Aorta (tissue), 5 donors: ENCODE data around the gene EPB41L2. TPM values are rescaled to one million over a fixed set of nuclear protein-coding genes. Genes with fewer than 3 reads are reported as not detected.

ENCODE experiments used
- ATAC-seq: fragments of 200-7000 bp; cut with Tn5 transposase; one replicate; pipeline ENCODE4 v1.9.1; 2022; ENCODE audit warnings: moderate library complexity; ENCODE audit not compliant: low FRiP score
- DNase-seq, 2 donors: peaks; one replicate each; pipeline ENCODE4 v3.0.0-alpha.2; 2020
- H3K27ac ChIP-seq, 2 donors: one replicate each; pipeline ENCODE4 v1.5.1; 2013; ENCODE audit warnings: low read length in 2 of 2, mild to moderate bottlenecking in 2 of 2, moderate library complexity in 2 of 2, control low read depth in 1 of 2, inconsistent platforms in 1 of 2, low read depth in 1 of 2
- H3K27me3 ChIP-seq, 2 donors: one replicate each; pipeline ENCODE4 v1.6.1; 2013; ENCODE audit warnings: control low read depth in 1 of 2, low read length in 1 of 2, mild to moderate bottlenecking in 1 of 2, moderate library complexity in 1 of 2; ENCODE audit not compliant: insufficient read depth in 2 of 2, control insufficient read depth in 1 of 2
- H3K36me3 ChIP-seq, 2 donors: one replicate each; pipeline ENCODE4 v1.6.1; 2013; ENCODE audit warnings: control low read depth in 1 of 2, low read length in 1 of 2, mild to moderate bottlenecking in 1 of 2; ENCODE audit not compliant: insufficient read depth in 2 of 2, control insufficient read depth in 1 of 2
- H3K4me1 ChIP-seq, 2 donors: one replicate each; pipeline ENCODE4 v1.6.1; 2013; ENCODE audit warnings: low read length in 2 of 2, control low read depth in 1 of 2, mild to moderate bottlenecking in 1 of 2, moderate library complexity in 1 of 2; ENCODE audit not compliant: insufficient read depth in 2 of 2, control insufficient read depth in 1 of 2
- H3K4me3 ChIP-seq, 2 donors: one replicate each; pipeline ENCODE4 v1.5.1; 2013; ENCODE audit warnings: low read length in 2 of 2, control low read depth in 1 of 2, mild to moderate bottlenecking in 1 of 2
- H3K9me3 ChIP-seq: one replicate; pipeline ENCODE4 v1.6.1; 2013; ENCODE audit warnings: mild to moderate bottlenecking, low read length; ENCODE audit not compliant: control insufficient read depth
- WGBS, 2 donors: extraction: QIAGEN DNeasy Blood & Tissue Kit; methylation state at CpG; one replicate each; pipeline ENCODE4 v1.1.7; 2013; 5-methylcytosine and 5-hydroxymethylcytosine counted together
- intact Hi-C, 2 donors: fragments of 100-400 bp; cut with DNase I; formaldehyde crosslinking; loops; one replicate each; pipeline versions ENCODE4 v1.14.2 to v1.15.0; 2022
- long read RNA-seq, 2 donors: library from polyadenylated mRNA; unstranded; transcript quantifications; one replicate each; pipeline ENCODE4 v2.0.0, GENCODE V29; 2020 to 2021
- polyA plus RNA-seq, 2 donors: library from polyadenylated mRNA; stranded (reverse); fragments of 200-250 nt; gene quantifications; one replicate each; pipeline ENCODE4 v1.2.3, GENCODE V29; 2013
- total RNA-seq, 2 donors: library from RNA; stranded (reverse); fragmentation: NEBNext Ultra II Directional; extraction: Animal tissue kit (Norgen Biotek cat#: 25700); gene quantifications; one replicate each; pipeline ENCODE4 v1.2.1, GENCODE V29; 2021
- donor health status: healthy with polysubstance abuse.
- donor health status: Bipolar disorder and iron deficiency.
- donor health status: DM: no; HTN: no; CAD: no.
- donor health status: DM: no; HTN: no; CAD: no.
- donor health status: DM: yes; HTN: yes; CAD: no.

Gene EPB41L2
- total RNA-seq (100 to 1,000 TPM; 176 to 340 TPM), polyA plus RNA-seq (10 to 100 TPM; 36.1 to 60.7 TPM)
- long read RNA-seq, donor 1, partial matches to known transcripts = 31 of 52 reads
- long read RNA-seq, donor 1, other reads (novel, unspliced or antisense) = 16 of 52 reads
- long read RNA-seq, donor 2, full-length matches to known transcripts = 2 of 44 reads
- long read RNA-seq, donor 2, partial matches to known transcripts = 16 of 44 reads
- long read RNA-seq, donor 2, other reads (novel, unspliced or antisense) = 26 of 44 reads

DNA sequence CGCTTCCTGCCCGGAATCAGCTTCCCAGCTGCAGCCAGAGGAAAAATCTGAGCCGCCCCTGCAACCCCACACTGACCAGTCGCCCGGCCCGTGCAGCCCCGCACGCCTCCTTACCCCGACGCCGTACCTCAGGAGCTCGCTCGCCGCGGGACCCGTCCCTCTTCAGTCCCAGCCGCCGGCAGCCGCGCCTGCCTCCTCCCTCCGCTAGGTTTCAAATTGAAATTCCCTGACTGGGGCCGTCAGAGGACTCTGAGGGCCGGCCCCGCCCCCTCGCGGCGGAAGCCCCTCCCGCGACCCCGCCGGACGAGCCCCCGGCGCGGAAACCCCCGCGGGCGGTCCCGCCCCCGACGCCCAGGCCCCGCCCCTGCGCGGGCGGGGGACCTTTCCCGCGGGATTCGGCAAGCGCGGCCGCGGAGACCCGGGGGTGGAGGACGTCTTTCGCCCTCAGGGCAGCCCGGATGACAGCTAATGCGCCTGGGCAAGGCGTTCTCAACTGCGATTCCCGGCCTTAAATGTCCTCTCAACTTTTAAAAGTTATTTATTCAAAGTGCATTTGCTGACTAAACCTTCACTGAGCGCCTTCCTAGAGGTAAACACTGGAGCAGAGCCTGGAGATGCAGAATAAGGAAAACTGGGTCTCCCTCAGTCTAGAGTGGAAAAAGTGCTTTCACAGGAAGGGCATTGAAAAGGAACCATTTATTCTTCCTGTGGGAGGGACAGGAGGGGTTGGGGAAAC, at the start of gene EPB41L2:
Gene EPB41L2 (minus strand): TSS at position 218 of the 736 bp plus-strand sequence. CDS start 106,760 bp downstream, outside the sequence.
- WGBS, 2 donors = 0 to 1% methylated on average over 36 to 61 of the region's 61 CpGs
- intact Hi-C loops = loop anchor here (5.0 to 10.0 kb wide), 3 partner anchors 61 to 176 kb away; no protein-coding TSS in a partner anchor
- Histone ChIP-seq H3K9me3 (no peaks in the 10 kb centered on the region), H3K4me1 (no peaks in the 10 kb centered on the region), H3K36me3 (no peaks in the 10 kb centered on the region), H3K27me3 (no peaks in the 10 kb centered on the region), H3K4me3 (peak within 1 kb of the TSS; percentile 67 to 88), H3K27ac (peak within 1 kb of the TSS in 1 of 2 donors; percentile 71)
- DNase-seq (peak; percentile 92 to 95), ATAC-seq (peak; percentile 96)

DNA sequence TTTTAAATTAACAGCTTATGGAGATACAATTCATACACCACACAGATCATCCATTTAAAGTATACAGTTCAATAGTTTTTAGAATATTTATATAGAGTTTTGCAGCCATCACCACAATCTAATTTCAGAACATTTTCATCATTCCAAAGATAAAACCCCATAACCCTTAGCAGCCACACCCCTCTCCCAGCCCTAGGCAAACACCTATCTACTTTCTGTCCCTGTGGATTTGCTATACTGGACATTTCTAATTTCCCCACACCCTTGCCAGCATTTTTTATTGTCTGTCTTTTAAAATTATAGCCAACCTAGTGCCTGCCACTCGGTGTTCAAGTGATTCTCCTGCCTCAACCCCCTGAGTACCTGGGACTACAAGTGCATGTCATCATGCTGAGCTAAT, 49.2 kb upstream of the EPB41L2 start:
- H3K4me1 ChIP-seq = no peaks in the 10 kb centered on the region
- WGBS, 2 donors = 73 to 76% methylated on average over 1 of the region's 1 CpG
- ATAC-seq (no peak), DNase-seq (no peak)
- no peaks in the 10 kb centered on the region for H3K27me3 ChIP-seq
- intact Hi-C loops = no loop called here
- H3K27ac ChIP-seq = no peak overlapping the region
- no peak overlapping the region for H3K4me3 ChIP-seq
- H3K9me3 ChIP-seq = no peaks in the 10 kb centered on the region
- H3K36me3 ChIP-seq = no peaks in the 10 kb centered on the region

DNA sequence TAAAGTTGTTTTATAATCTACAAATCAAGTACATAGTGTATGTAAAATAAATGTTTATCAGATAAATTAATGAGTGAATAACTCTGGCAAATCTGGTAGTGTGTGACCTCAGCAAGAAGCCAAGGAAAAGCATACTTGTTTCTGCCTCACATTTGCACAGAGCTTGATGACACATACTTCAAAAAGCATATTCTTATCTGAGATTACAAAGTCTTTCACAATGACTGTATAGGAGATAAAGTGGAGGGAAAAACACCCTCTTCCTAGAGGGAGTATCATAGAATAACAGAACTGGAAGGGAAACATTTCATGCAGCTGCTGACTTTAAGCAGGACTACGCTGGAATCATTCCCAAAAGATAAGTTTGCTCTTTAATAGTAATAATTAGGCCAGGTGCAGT, 44.1 kb upstream of the EPB41L2 start:
- intact Hi-C loops = no loop called here
- Histone ChIP-seq H3K4me1 (no peaks in the 10 kb centered on the region), H3K36me3 (no peaks in the 10 kb centered on the region), H3K9me3 (no peaks in the 10 kb centered on the region), H3K4me3 (no peak overlapping the region), H3K27me3 (no peaks in the 10 kb centered on the region), H3K27ac (no peak overlapping the region)
- ATAC-seq (no peak), DNase-seq (no peak)
- WGBS, 2 donors = 68 to 78% methylated on average over 1 of the region's 1 CpG

DNA sequence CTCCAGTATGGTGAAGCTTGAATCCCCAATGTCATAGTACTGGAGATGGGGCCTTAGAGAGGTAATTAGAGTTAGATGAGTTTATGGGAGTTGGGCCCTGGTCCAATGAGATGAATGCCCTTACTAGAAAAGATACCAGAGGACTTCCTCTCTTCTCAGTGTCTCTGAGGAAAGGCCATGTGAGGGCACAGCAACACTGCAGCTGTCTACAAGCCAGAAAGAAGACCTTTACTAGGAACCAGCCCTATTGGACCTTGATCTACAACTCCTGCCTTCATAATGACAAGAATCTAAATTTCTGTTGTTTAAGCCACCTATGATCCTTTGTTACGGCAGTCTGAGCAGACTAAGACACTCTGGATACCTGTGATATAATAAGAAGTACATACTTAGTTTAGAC, 40.9 kb upstream of the EPB41L2 start:
- H3K4me1 ChIP-seq = no peaks in the 10 kb centered on the region
- WGBS, 2 donors = 96 to 98% methylated on average over 1 of the region's 1 CpG
- no peaks in the 10 kb centered on the region for H3K36me3 ChIP-seq
- no peaks in the 10 kb centered on the region for H3K27me3 ChIP-seq
- peaks cover 1% of the 10 kb centered on the region for H3K9me3 ChIP-seq
- intact Hi-C loops = no loop called here
- ATAC-seq (no peak), DNase-seq (no peak)
- H3K4me3 ChIP-seq = no peak overlapping the region
- H3K27ac ChIP-seq = no peak overlapping the region

DNA sequence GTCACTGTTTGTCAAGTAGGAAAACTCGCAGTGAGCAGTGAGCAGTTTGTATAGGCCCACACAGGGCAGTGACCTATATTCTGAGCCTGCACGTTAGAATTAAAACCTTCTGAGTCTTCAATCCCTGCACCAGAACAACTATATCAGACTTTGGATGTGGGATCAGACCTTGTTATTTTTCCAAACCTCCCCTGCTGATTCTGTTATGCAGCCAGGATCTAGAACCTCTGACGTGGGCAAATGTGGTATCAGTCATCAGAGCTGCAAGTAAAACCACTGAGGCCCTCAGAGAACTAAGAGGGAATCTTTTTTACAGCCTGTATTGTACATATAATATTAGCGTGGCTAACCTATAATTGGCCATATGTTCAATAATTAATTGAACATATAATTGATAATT, 40.3 kb upstream of the EPB41L2 start:
- ATAC-seq = no peak
- H3K4me3 ChIP-seq = no peak overlapping the region
- intact Hi-C loops = no loop called here
- no peaks in the 10 kb centered on the region for H3K27me3 ChIP-seq
- 80 to 81% methylated on average over 4 of the region's 4 CpGs for WGBS, 2 donors
- H3K9me3 ChIP-seq = peaks cover 1% of the 10 kb centered on the region
- DNase-seq = no peak
- H3K4me1 ChIP-seq = no peaks in the 10 kb centered on the region
- H3K36me3 ChIP-seq = no peaks in the 10 kb centered on the region
- H3K27ac ChIP-seq = no peak overlapping the region

DNA sequence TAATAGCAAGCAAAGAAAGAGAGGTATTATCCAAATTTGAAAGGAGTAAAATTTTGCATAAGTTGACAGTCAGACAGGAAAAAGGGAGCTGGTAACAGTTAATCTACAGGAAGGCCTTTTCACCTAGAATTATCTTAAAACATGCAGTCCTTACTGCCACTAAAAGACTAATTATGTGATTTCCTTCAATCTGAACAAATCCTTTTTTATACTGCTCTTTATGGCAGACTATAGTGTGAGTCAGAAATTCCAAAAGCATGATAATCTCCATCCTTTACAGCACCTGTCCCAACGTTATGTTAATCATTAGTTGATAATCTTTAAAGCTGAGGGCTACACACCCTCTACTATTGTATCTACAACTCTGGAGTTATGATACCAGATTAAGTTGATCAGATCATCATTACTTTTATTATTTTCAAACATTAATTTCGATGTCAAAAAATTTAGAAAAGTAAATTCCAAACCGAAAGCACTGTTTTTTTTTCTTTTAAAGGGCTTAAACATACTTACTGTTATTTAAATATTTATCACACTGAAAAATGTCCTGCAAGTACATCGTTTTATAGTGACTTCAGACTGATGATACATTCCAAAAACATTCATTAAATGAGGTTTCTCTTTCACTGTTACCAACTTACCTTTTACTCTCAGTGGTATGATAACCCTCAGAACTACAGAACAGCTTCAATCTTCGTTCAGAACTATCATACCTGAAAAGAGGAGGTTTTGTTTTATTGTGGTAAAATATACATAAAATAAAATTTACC, 39.1 kb upstream of the EPB41L2 start:
- ATAC-seq (no peak), DNase-seq (no peak)
- Histone ChIP-seq H3K9me3 (peaks cover 1% of the 10 kb centered on the region), H3K27me3 (no peaks in the 10 kb centered on the region), H3K27ac (no peak overlapping the region), H3K36me3 (no peaks in the 10 kb centered on the region), H3K4me3 (no peak overlapping the region), H3K4me1 (no peaks in the 10 kb centered on the region)
- WGBS, 2 donors = 63% methylated on average over 5 of the region's 5 CpGs
- intact Hi-C loops = no loop called here

DNA sequence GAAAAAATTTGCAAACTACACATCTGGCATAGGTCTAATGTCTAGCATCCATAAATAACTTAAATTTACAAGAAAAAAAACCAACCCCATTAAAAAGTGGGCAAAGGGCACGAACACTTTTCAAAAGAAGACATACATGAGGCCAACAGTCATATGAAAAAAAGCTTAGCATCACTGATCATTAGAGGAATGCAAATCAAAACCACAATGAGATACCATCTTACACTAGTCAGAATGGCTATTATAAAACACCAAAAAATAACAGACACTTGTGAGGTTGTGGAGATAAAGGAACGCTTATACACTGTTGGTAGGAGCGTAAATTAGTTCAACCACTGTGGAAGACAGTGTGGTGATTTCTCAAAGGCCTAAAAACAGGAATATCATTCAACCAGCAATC, 33.7 kb upstream of the EPB41L2 start:
- Histone ChIP-seq H3K4me1 (no peaks in the 10 kb centered on the region), H3K4me3 (no peak overlapping the region), H3K36me3 (no peaks in the 10 kb centered on the region), H3K9me3 (peaks cover 4% of the 10 kb centered on the region), H3K27me3 (no peaks in the 10 kb centered on the region), H3K27ac (no peak overlapping the region)
- ATAC-seq (no peak), DNase-seq (no peak)
- 74 to 80% methylated on average over 3 of the region's 3 CpGs for WGBS, 2 donors
- intact Hi-C loops = no loop called here

DNA sequence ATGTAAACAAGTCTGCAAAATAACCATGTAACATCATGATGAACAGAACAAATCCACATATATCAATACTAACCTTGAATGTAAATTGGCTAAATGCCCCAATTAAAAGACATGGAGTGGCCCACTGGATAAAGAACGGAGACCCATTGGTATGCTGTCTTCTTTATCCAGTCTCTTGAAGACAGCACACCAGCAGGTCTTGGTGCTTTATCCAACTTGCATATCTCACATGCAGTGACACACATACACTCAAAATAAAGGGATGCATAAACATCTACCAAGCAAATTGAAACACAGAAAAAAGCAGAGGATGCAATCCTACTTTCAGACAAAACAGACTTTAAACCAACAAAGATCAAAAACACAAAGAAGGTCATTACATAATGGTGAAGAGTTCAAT, 30.3 kb upstream of the EPB41L2 start:
- WGBS, 2 donors = 91% methylated on average over 1 of the region's 1 CpG
- DNase-seq (no peak), ATAC-seq (no peak)
- H3K27me3 ChIP-seq = no peaks in the 10 kb centered on the region
- intact Hi-C loops = no loop called here
- no peak overlapping the region for H3K4me3 ChIP-seq
- H3K4me1 ChIP-seq = no peaks in the 10 kb centered on the region
- H3K9me3 ChIP-seq = peaks cover 3% of the 10 kb centered on the region
- H3K36me3 ChIP-seq = no peaks in the 10 kb centered on the region
- no peak overlapping the region for H3K27ac ChIP-seq
